ENCODE measurements around the gene VSIG10L2.
A peak's percentile ranks its signal among the peaks of the same experiment; 100 is the strongest.

The VSIG10L2 gene

GRCh38 chr11:125935056-125935455 is 10.8 kb upstream of the VSIG10L2 start:
- no peak for DNase-seq (ENCODE audit: low spot score in 2 of 2)
- Histone ChIP-seq H3K36me3 (replicated peaks) (no peaks in the 10 kb centered on the region), H3K4me1 (0 out of 2 replicates have a peak, but pooled peaks cover 4% of the 10 kb centered on the region), H3K9me3 (no peaks in the 10 kb centered on the region), H3K27me3 (ENCODE audit: low read depth) (no peaks in the 10 kb centered on the region), H3K4me3 (no peak overlapping the region)
- in situ Hi-C loops (cut with MboI; ENCODE audit: low sequenced_read_pairs) = no loop called here

GRCh38 chr11:125935618-125936199 is 10.1 kb upstream of the VSIG10L2 start:
- H3K27me3 ChIP-seq (ENCODE audit: low read depth) = no peaks in the 10 kb centered on the region
- in situ Hi-C loops (cut with MboI; ENCODE audit: low sequenced_read_pairs) = no loop called here
- no peak for DNase-seq (ENCODE audit: low spot score in 2 of 2)
- 0 out of 2 replicates have a peak, but pooled peaks cover 4% of the 10 kb centered on the region for H3K4me1 ChIP-seq
- no peaks in the 10 kb centered on the region for H3K36me3 ChIP-seq (replicated peaks)
- H3K4me3 ChIP-seq = no peak overlapping the region
- H3K9me3 ChIP-seq = no peaks in the 10 kb centered on the region

- no peaks in the 10 kb centered on the region for H3K4me1 ChIP-seq
- H3K9me3 ChIP-seq = no peaks in the 10 kb centered on the region
- H3K36me3 ChIP-seq (replicated peaks) = no peaks in the 10 kb centered on the region
- no peak overlapping the region for H3K4me3 ChIP-seq
- DNase-seq (ENCODE audit: low spot score in 2 of 2) = no peak
- H3K27me3 ChIP-seq (ENCODE audit: low read depth) = no peaks in the 10 kb centered on the region
- in situ Hi-C loops (cut with MboI; ENCODE audit: low sequenced_read_pairs) = no loop called here
Observed at GRCh38 chr11:125938418-125938817, 7.4 kb upstream of the VSIG10L2 start.

GRCh38 chr11:125939081-125939521 is 6.7 kb upstream of the VSIG10L2 start:
- in situ Hi-C loops (cut with MboI; ENCODE audit: low sequenced_read_pairs) = no loop called here
- H3K4me1 ChIP-seq = no peaks in the 10 kb centered on the region

GRCh38 chr11:125940145-125940544 is 5.7 kb upstream of the VSIG10L2 start:
- no peaks in the 10 kb centered on the region for H3K9me3 ChIP-seq
- no peak overlapping the region for H3K4me3 ChIP-seq
- H3K36me3 ChIP-seq (replicated peaks) = no peaks in the 10 kb centered on the region
- H3K4me1 ChIP-seq = no peaks in the 10 kb centered on the region
- in situ Hi-C loops (cut with MboI; ENCODE audit: low sequenced_read_pairs) = no loop called here
- no peaks in the 10 kb centered on the region for H3K27me3 ChIP-seq (ENCODE audit: low read depth)
- no peak for DNase-seq (ENCODE audit: low spot score in 2 of 2)

More at GRCh38 chr11:125939081-125939521, 6.7 kb upstream of the VSIG10L2 start:
- no peak overlapping the region for H3K4me3 ChIP-seq
- DNase-seq (ENCODE audit: low spot score in 2 of 2) = no peak
- no peaks in the 10 kb centered on the region for H3K27me3 ChIP-seq (ENCODE audit: low read depth)
- no peaks in the 10 kb centered on the region for H3K36me3 ChIP-seq (replicated peaks)
- H3K9me3 ChIP-seq = no peaks in the 10 kb centered on the region

- Histone ChIP-seq H3K4me1 (no peaks in the 10 kb centered on the region), H3K36me3 (replicated peaks) (no peaks in the 10 kb centered on the region), H3K4me3 (no peak overlapping the region), H3K27me3 (ENCODE audit: low read depth) (no peaks in the 10 kb centered on the region), H3K9me3 (no peaks in the 10 kb centered on the region)
- in situ Hi-C loops (cut with MboI; ENCODE audit: low sequenced_read_pairs) = no loop called here
- no peak for DNase-seq (ENCODE audit: low spot score in 2 of 2)
Observed at GRCh38 chr11:125941267-125941618, 4.6 kb upstream of the VSIG10L2 start.

GRCh38 chr11:125941619-125942611 is 3.9 kb upstream of the VSIG10L2 start:
- Histone ChIP-seq H3K27me3 (ENCODE audit: low read depth) (no peaks in the 10 kb centered on the region), H3K9me3 (no peaks in the 10 kb centered on the region), H3K36me3 (replicated peaks) (no peaks in the 10 kb centered on the region), H3K4me1 (no peaks in the 10 kb centered on the region), H3K4me3 (no peak overlapping the region)
- DNase-seq (ENCODE audit: low spot score in 2 of 2) = peak; percentile 55 to 83
- in situ Hi-C loops (cut with MboI; ENCODE audit: low sequenced_read_pairs) = no loop called here

GRCh38 chr11:125942771-125943428 is 2.9 kb upstream of the VSIG10L2 start:
- H3K27me3 ChIP-seq (ENCODE audit: low read depth) = no peaks in the 10 kb centered on the region
- no peaks in the 10 kb centered on the region for H3K9me3 ChIP-seq
- no peaks in the 10 kb centered on the region for H3K4me1 ChIP-seq
- no peak for DNase-seq (ENCODE audit: low spot score in 2 of 2)
- H3K4me3 ChIP-seq = no peak overlapping the region
- in situ Hi-C loops (cut with MboI; ENCODE audit: low sequenced_read_pairs) = no loop called here
- no peaks in the 10 kb centered on the region for H3K36me3 ChIP-seq (replicated peaks)

GRCh38 chr11:125943661-125944349 is 2.0 kb upstream of the VSIG10L2 start:
- no peak overlapping the region for H3K4me3 ChIP-seq
- no peak for DNase-seq (ENCODE audit: low spot score in 2 of 2)
- H3K27me3 ChIP-seq (ENCODE audit: low read depth) = no peaks in the 10 kb centered on the region
- H3K4me1 ChIP-seq = no peaks in the 10 kb centered on the region
- no peaks in the 10 kb centered on the region for H3K36me3 ChIP-seq (replicated peaks)
- in situ Hi-C loops (cut with MboI; ENCODE audit: low sequenced_read_pairs) = no loop called here
- no peaks in the 10 kb centered on the region for H3K9me3 ChIP-seq

GRCh38 chr11:125944350-125945010 is 1.4 kb upstream of the VSIG10L2 start:
- in situ Hi-C loops (cut with MboI; ENCODE audit: low sequenced_read_pairs) = no loop called here
- H3K4me1 ChIP-seq = no peaks in the 10 kb centered on the region
- no peak for DNase-seq (ENCODE audit: low spot score in 2 of 2)

GRCh38 chr11:125945011-125945796 is 640 bp upstream of the VSIG10L2 start:
- Histone ChIP-seq H3K27me3 (ENCODE audit: low read depth) (no peaks in the 10 kb centered on the region), H3K4me1 (no peaks in the 10 kb centered on the region), H3K36me3 (replicated peaks) (no peaks in the 10 kb centered on the region), H3K4me3 (no peak overlapping the region), H3K9me3 (no peaks in the 10 kb centered on the region)
- no peak for DNase-seq (ENCODE audit: low spot score in 2 of 2)
- in situ Hi-C loops (cut with MboI; ENCODE audit: low sequenced_read_pairs) = no loop called here

More at GRCh38 chr11:125944350-125945010, 1.4 kb upstream of the VSIG10L2 start:
- Histone ChIP-seq H3K27me3 (ENCODE audit: low read depth) (no peaks in the 10 kb centered on the region), H3K4me3 (no peak overlapping the region), H3K9me3 (no peaks in the 10 kb centered on the region), H3K36me3 (replicated peaks) (no peaks in the 10 kb centered on the region)

GRCh38 chr11:125946712-125947418 is 1.0 kb downstream of the VSIG10L2 start:
- no peaks in the 10 kb centered on the region for H3K36me3 ChIP-seq (replicated peaks)
- H3K4me1 ChIP-seq = no peaks in the 10 kb centered on the region
- no peak for DNase-seq (ENCODE audit: low spot score in 2 of 2)
- in situ Hi-C loops (cut with MboI; ENCODE audit: low sequenced_read_pairs) = no loop called here
- H3K27me3 ChIP-seq (ENCODE audit: low read depth) = no peaks in the 10 kb centered on the region
- no peak overlapping the region for H3K4me3 ChIP-seq
- no peaks in the 10 kb centered on the region for H3K9me3 ChIP-seq

Data from HAP-1 (cell line).